GM18861 (cell line): ENCODE measurements around the gene CRKL.
A peak's percentile ranks its signal among the peaks of the same experiment; 100 is the strongest.

ENCODE experiments used
- ATAC-seq: cut with Tn5 transposase; IDR thresholded peaks from one replicate; pipeline ENCODE4 v1.9.1; 2021; ENCODE audit not compliant: unreplicated experiment

The CRKL gene

GRCh38 chr22:20980523-20980922 lies 63.3 kb downstream of the CRKL start:
- ATAC-seq, result no peak

GRCh38 chr22:20980938-20981722 lies 63.9 kb downstream of the CRKL start:
- ATAC-seq, result peak; percentile 8

- ATAC-seq, result peak; percentile 57
These were observed 64.8 kb downstream of the CRKL start, which contains the start of gene LZTR1 for GRCh38 chr22:20981787-20982562. Gene LZTR1, plus strand, starts transcription at chr22:20982297. Its CDS starts 75 bp downstream, at chr22:20982372.

- ATAC-seq, result no peak
These were observed 65.3 kb downstream of the CRKL start for GRCh38 chr22:20982563-20982882.

- no peak for ATAC-seq
These were observed 66.0 kb downstream of the CRKL start for GRCh38 chr22:20983081-20983771.

GRCh38 chr22:20985720-20986119 lies 68.5 kb downstream of the CRKL start:
- ATAC-seq, result no peak

- no peak for ATAC-seq
These were observed 69.2 kb downstream of the CRKL start for GRCh38 chr22:20986365-20986764.

GRCh38 chr22:20987375-20987774 lies 70.2 kb downstream of the CRKL start:
- no peak for ATAC-seq

GRCh38 chr22:20988573-20989322 lies 71.5 kb downstream of the CRKL start:
- no peak for ATAC-seq

- no peak for ATAC-seq
These were observed 72.3 kb downstream of the CRKL start for GRCh38 chr22:20989323-20990138.

- no peak for ATAC-seq
These were observed 73.3 kb downstream of the CRKL start for GRCh38 chr22:20990184-20991180.

GRCh38 chr22:20991252-20992055 lies 74.2 kb downstream of the CRKL start:
- ATAC-seq, result no peak

GRCh38 chr22:20992056-20992442 lies 74.8 kb downstream of the CRKL start:
- no peak for ATAC-seq

- no peak for ATAC-seq
These were observed 75.5 kb downstream of the CRKL start for GRCh38 chr22:20992456-20993303.

GRCh38 chr22:20993304-20994127 lies 76.3 kb downstream of the CRKL start:
- ATAC-seq, result no peak

- no peak for ATAC-seq
These were observed 77.1 kb downstream of the CRKL start for GRCh38 chr22:20994128-20994901.
